MV-4-11 (cell line): ENCODE data around the gene PDLIM4.

ENCODE experiments used
- DNase-seq: peaks from one replicate; lab custom pipeline; 2025; lab: John Stamatoyannopoulos, UW

Gene PDLIM4

DNA sequence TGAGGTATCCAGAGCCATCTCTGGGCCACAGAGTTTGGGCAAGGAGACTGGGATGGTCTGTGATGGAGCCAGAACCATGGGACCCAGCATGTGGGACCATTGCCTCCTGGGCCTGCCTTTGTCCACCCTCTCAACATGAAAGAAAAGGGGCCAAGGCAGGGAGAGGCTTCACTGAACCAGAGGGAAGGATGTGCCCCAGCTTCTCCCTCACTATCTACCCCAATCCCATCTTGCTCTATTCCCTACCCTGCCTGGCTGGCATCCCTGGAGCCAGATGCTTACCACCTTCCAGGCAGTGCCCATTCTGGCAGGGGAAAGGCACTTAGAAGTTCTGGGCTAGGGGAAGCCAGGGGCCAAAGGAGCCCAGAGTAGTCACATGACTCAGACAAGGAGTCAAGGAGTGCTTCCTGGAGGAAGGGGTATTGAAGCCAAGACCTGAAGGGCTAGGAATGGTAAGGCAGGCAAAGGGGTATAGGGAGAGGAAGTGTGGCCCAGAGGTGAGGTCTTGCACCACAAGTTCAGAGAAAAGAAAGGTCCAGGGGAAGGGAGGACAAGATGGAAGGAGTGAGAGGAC is 9.8 kb downstream of the PDLIM4 start:
- no peak for DNase-seq

DNA sequence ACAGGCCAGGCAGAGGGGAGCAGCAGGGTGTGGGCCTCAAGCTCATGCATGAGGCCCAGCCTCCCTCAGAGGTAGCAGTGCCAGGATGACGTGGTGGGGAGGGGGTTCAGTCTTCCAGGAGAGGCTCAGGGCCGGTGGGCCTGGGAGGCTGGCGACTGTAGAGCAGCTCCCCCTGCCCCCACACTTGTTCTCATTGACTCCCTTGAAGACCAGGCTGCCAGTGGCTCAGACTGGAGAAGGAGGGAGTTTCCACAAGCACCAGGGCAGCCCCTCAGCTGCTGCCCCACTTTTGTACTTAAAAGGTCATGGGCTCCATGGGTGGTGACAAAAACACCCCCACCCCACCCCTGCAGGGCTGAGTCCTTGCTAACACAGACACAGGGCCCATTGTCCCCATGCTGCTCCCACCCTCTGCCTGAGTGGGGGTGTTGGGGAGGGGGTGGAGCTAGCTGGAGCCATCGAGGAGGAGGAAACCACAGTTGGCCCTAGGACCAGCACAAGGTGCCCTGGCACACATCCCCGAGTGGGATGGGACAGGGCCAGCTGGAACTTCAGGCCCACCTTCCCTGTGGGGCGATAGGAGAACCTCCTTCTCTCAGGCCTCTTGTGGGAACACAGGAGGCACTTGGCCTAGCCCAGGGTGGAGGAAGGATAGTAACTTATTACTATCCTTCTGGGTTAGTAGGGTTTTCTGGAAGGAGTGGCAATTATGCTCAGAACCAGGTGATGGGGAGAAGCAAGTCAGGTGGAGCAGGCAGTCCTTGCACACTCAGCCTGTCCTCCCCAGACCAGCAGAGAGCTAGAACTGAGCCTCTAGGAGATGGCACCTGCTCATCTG is 10.7 kb downstream of the PDLIM4 start:
- DNase-seq, result no peak

DNA sequence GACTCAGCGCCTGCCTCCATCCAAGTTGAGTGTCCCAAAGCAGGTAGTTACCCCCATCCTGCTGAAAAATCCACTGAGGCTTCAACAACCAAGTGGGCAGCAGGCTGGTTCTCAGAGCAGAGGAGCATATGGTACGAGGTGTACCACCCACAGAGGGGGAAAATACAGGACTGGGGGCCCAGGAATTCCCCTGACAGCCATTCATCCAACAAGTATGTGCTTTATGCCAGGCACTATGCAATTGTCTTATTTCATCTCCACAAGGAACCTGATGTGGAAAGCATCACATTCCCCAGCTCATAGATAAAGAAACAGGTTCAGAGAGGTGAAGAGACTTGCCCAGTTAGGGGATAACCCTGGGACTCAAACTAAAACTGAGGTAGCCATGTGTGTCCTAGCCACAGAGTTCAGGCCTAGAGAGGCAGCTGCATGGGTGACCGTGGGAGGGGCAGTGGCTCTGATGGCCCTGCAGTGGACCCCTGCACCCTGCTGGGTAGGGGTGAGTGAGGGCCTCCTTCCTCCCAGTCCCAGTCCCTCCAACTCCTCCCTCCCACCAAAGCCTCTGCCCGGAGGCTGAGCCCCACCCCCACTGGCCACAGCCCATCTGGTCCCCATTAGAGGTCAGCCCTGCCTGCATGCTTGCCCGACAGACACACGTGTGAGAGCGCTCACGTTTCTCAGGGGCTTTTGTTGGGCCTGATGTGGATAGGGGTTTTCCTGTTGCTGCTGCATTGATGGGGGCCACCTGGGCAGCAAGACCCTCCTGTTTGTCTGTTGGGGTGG is 11.5 kb downstream of the PDLIM4 start:
- no peak for DNase-seq

DNA sequence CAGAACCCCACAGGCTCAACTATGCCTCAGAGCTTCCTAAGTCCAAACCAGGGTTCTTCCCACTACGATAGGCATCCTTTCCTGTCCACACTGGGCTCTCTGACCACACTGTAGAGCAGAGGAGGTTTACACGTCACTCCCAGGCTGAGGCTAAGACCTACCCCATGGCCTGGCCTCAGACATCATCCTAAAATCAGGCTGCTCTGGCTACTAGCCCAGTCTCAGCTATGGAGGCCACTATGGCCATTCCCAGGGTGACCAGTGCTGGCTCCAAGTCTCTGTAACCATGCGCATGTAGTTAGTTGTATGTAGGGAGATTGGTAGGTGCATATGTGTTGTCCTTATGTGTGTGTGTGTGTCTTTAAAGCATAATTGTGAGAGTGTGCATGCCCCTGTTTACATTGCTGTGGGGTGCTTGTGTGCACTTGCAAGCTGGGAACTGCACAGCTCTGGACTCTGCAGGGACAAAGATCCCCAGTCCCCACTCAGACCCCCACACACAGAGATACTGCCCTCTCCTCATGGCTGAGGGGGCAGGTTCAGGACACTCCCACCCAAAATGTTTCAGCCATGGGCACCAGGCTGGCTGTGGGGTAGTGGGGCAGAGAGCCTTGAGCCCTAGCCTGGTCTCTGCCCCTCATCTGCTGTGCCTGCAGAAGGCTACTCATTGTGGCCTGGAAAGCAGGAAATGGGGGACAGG is 12.3 kb downstream of the PDLIM4 start:
- no peak for DNase-seq

- no peak for DNase-seq
Measured at GRCh38 chr5:132270335-132270665, 12.8 kb downstream of the PDLIM4 start.

GRCh38 chr5:132270706-132271105 is 13.2 kb downstream of the PDLIM4 start:
- DNase-seq, result no peak

GRCh38 chr5:132271251-132272246 is 14.1 kb downstream of the PDLIM4 start:
- no peak for DNase-seq

DNA sequence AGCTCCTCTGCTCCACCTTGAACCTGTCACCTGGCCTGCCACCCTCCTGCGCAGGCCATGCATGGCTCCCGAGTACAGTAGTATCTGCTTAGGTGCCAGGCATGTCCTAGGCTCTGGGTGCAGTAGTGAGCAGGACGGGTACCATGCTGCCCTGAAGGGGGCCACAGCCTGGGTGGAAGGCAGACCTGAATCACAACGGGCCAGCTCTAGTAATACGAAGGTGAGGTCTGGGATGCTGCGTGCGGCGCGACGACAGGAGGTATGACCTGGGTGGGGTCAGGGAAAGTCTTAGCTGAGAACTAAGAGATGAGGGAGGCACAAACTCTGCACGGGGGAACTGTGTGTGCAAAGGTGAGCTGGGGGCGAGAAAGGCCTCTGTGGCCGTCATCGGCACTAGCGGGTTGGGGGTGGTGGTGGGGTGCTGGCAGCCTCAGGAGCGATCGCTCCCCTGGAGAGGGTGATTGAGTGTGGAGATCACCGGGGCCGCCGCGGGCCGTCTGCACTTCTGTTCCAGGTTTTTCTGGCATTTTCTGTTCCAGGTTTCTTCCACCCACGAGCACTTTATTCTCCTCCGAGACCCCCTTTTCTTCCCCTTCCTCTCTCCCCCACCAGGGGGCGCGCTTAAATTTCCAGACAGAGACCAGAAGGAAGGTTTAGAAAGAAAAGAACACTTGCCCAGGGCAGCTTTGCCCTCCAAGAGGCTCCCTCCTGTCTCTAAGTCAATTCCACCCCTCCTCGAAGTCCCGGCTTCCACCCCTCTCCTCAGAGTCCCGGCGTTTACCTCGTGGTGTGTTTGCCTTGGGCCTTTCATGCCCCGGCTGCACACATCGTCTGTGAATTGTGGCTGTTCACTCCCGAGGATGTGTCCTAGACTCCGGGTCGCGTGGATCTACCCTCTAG is 15.1 kb downstream of the PDLIM4 start:
- peak; percentile 40 for DNase-seq

DNA sequence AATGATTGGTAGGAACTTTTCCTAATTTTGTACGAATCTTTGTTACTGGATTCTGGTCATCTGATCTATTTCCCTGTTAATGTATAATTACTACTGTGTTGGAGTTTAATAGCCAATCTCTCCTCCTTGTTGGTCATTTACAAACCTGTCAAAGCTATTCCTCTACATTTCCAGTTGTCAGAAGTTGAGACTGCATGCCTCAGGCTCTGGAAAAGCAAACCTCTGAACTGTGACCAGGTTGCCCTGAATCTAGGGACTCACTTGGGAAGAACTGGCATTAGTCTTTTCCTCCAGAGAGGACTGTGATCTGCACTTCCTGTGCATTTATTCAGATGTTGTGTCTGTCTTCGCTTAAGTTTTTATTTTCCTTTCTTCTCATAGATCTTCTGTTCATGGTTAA is 16.1 kb downstream of the PDLIM4 start:
- DNase-seq, result no peak

DNA sequence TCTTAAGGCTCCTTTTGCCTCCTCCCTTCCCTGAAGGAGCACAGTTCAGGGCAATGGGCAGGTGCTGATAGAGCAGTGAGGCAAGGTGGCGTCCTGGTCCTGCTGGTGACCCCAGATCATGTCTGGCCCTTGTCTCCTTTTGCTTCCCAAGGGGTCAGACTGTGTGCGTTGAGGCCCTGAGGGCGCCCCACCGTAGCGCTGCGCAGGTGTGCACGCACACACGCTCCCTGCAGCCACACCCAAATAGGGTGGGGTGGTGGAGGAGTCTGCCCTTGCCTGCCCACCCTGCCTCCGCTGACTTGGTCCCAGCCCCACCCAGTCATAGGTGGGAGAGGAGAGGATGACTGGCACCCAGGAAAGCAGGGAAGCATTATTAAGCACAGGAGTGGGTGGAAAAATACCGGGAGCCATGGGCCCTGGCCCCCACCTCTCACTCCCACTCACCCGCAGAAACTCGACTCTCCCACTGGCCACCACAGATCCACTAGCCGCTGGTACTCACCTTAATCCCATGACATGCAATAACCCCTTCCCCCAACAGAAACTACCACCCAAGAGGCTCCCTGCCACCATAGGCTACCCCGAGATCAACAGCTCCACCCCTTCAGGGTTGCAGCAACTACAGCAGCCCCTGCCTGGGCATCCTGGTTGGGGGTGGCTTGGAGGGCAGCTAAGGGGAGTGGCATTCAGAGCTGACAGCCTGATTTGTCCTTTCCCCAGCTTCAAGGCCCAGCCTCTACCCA is 16.7 kb downstream of the PDLIM4 start:
- no peak for DNase-seq

- no peak for DNase-seq
Measured at GRCh38 chr5:132275367-132276220, 18.1 kb downstream of the PDLIM4 start.

DNA sequence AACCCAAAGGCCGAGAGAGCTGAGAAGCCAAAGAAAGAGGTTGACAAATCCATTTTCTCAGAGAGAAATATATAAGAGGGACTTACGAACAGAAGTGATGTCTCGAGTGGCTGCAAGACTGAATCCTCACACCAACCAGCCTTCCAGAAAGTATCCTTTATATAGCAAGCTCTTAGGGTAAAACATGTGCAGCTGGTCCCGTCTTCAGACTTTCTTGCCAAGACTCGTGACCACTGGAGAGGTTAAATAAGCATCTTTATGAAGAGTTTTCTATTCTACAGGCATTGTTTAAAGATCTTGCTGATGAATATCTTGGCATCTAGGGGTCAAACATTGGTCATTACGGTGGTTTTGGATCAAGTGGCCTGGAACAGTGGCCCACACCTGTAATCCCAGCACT is 19.8 kb downstream of the PDLIM4 start:
- no peak for DNase-seq

DNA sequence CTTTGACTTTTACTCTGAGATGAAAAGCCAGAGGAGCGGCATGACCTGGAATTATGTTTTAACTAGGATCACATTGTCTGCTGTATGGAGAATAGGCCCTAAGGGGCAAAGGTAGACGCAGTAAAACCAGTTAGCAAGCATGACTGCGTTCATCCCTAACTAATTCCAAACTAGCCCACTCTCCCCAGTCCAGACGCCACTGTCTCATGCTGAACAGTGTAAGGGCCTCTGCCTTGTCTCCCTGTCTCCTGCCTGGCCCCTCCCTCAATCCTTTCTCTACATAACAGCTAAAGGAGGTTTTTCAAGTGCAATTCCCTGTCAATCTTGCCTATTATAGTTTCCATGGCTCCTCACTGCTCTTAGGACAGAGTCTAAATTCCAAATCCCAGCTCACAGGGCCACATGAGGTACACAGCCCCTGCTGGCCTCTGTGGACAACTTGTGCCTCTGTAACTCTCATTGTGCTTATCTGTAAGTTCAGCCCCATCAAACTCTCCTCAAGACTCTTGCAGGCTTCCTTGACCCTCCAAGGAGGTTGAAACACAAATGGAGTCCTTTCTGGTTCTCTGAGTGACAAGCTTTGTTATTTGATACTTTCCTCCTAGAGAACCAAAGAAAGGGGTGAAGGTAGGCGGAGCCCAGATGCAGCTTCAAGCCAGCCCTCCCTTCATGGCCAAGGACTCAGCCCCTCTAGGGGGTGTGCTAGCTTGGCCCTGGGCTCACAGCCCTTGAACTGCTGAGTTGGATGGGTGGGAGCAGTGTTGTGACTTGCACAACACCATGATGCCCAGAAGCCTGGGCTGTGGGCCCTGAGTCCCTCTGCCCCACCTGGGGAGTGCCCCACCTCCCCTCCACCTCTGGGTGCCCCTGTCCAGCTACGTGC is 20.7 kb downstream of the PDLIM4 start:
- DNase-seq, result no peak

DNA sequence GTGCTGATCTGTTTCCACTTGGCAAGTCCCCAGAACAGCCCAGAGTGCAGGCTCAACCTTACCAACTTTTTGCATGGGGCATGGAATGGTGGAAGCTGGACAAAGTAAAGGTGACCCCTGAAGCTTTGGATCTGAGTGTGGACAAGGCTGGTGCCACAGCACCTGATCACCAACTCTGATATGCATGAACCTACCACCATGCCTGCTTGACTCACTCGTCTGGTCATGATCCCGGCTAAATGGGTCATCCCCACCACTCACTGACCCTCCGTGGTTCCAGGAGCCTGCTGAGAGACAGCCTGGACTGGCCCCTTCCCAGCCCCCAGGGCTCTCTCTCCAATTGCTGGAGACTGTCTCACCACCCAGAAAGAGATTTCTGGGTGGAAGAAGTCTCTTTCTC is 22.3 kb downstream of the PDLIM4 start:
- no peak for DNase-seq

- no peak for DNase-seq
Measured at GRCh38 chr5:132280371-132281240, 23.1 kb downstream of the PDLIM4 start.

- no peak for DNase-seq
Measured at GRCh38 chr5:132281856-132282614, 24.5 kb downstream of the PDLIM4 start.
